Measurements from ENCODE around the gene AP2M1. TPM values are rescaled to one million over a fixed set of nuclear protein-coding genes. Genes with fewer than 3 reads are reported as not detected.

AP2M1 gene
- polyA plus RNA-seq, 3 donors: 329 to 372 (median 369) TPM

DNA sequence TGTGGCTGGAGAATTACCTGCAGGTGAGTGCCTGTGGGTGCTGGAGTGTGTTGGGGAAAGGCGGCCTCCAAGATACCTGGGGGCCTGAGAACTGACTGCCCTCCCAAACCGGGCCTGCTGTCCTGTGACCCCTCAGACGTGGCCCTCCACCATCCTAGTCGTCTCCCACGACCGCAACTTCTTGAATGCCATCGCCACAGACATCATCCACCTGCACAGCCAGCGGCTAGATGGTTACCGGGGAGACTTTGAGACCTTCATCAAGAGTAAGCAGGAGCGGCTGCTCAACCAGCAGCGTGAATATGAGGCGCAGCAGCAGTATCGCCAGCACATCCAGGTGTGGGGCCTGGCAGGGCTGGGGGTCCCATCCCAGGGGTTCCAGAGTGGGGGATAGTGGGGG lies 14.8 kb downstream of the AP2M1 start:
- no peak for DNase-seq (ENCODE audit: extremely low read depth in 1 of 11, low read depth in 9 of 11, low spot score in 4 of 11)

DNA sequence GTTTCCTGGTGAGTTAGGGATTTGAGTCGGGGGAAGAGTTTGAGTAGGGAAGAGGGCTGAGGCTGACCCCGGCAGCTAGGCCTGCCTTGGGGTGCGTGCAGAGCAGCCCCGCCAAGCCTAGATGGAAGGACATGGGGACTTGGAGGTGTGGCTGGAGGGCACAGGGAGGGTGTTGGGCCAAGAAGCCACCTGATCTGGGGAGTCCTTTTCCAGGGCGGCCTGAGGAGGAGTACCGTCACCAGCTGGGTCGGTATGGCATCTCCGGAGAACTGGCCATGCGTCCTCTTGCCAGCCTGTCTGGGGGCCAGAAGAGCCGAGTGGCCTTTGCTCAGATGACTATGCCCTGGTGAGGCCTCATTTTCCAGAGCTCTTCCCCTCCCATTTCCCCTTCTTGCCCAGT lies 18.2 kb downstream of the AP2M1 start:
- no peak for DNase-seq (ENCODE audit: extremely low read depth in 1 of 11, low read depth in 9 of 11, low spot score in 4 of 11)

DNA sequence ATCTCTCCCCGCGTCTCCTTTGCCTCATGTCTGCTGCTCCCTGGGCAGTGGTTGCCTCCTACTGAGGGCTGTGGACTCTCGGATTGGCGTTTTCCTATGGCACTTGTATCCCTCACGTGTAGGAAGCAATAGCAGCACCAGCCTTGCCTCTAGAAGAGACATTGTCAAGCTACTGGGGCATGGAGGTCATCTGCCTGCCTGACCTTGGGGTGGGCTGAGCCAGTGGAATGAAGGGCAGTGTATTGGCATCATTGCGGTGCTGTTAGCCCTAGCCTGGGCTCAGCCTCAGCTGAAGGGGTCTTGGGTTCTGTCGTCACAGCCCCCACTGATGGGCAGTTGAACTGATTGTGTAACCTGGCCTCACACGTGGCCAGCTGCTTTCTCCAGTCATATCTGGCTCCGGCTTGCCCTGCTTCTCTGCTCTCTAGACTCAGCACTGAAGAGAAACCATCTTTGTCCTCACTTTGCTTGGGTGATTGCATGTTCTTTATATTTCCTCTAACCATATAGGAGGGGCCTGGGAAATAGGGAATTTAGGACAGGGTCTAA lies 19.4 kb downstream of the AP2M1 start:
- no peak for DNase-seq (ENCODE audit: extremely low read depth in 1 of 11, low read depth in 9 of 11, low spot score in 4 of 11)

DNA sequence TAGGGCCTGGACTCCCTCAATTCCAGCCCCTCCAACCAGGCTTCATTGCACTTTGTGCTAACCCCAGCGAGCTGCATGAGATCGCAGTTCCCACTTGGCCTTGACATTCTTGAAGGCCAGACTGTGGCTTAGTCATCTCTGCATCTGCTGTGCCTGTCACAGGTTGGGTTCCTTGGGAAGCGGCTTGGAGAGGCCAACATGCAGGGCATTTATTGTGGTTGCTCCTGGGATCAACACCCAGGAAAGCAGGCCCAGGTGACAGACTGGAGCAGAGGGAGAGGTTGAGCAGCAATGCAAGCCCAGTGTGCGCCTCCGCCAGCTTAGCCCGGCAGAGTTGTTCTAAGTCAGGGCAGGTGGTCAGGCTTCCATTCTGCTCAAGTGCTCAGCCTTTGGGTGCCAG lies 21.9 kb downstream of the AP2M1 start:
- no peak for DNase-seq (ENCODE audit: extremely low read depth in 1 of 11, low read depth in 9 of 11, low spot score in 4 of 11)

DNA sequence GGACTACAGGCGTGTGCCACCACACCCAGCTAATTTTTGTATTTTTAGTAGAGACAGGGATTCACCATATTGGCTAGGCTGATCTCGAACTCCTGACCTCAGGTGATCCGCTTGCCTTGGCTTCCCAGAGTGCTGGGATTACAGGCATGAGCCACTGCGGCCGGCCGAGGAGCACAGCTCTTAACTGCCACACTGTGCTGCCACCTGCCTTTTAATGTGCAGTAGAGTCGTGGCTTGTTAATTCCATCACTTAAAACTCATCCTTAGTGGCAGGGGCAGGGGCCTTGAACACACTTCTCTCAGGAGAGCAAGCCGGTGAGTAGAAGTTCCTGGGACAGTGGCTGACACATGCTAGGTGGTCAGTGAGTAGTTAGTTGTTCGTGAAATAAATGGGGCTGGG lies 23.9 kb downstream of the AP2M1 start:
- DNase-seq (ENCODE audit: extremely low read depth in 1 of 11, low read depth in 9 of 11, low spot score in 4 of 11): no peak

DNA sequence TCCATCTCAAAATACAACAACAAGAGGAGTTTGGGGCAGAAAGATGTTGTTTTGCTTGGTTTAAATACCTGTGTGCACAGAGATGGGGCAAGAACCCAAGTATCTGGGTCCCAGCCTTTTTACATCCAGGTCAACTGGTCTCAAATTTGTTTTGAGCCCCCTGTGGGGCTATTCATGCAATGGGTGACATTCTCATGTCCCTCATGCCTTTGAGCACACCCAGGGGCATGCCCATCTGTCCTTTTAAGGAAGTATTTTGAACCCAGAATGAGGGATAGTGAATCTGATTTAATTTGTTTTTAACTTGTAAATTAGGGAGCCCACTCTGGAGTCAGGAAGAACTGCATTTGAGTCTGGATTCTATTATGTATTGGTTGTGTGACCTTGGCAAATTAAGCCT lies 26.2 kb downstream of the AP2M1 start:
- no peak for DNase-seq (ENCODE audit: extremely low read depth in 1 of 11, low read depth in 9 of 11, low spot score in 4 of 11)

DNA sequence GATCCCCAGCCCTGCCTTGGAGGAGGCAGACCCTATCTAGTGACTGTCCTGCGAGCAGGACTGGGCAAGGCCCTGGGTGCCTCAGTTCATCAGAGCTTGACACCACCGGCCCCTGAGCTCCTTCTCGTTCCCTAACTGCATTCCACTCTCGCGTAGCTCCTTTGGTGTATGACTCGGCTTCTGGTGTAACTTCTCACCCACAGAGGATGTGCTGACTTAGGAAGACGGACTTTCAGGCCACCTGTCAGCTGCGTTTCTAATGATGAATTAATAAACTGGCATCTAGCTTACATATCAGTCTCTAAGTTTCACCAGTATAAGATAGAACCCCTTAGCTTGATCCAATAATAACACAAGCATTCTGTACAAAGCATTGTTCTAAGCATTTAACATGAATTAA lies 28.9 kb downstream of the AP2M1 start:
- DNase-seq (ENCODE audit: extremely low read depth in 1 of 11, low read depth in 9 of 11, low spot score in 4 of 11): no peak

DNA sequence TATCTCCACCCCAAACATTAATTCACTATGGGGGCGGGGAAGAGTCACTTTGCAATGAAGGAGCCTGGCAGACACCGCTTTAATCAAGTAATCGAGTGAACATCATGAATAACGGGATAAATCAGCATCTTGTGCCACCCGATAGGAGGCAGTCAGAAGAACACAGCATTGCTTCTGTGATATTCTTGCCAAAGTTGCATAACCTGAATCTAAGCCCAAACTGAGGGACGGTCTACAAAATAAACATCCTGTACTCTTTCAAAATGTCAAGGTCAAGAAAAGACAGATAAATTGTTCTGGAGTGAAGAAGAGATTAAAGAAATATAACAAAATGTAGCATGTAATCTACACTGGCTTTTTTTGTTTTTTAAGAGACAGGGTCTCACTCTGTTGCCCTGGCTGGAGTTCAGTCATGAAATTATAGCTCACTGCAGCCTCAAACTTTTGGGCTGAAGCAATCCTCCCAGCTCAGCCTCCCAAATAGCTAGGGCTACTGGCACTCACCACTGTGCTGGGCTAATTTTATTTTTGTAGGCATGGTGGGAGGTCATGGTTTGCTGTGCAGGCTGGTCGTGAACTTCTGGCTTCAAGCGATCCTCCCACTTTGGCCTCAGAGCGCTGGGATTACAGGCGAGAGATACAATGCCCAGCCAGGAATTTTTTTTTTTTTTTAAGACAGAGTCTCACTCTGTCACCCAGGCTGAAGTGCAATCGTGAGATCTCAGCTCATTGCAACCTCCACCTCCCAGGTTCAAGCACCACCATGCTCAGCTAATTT lies 34.7 kb downstream of the AP2M1 start:
- DNase-seq (ENCODE audit: extremely low read depth in 1 of 11, low read depth in 9 of 11, low spot score in 4 of 11): no peak

DNA sequence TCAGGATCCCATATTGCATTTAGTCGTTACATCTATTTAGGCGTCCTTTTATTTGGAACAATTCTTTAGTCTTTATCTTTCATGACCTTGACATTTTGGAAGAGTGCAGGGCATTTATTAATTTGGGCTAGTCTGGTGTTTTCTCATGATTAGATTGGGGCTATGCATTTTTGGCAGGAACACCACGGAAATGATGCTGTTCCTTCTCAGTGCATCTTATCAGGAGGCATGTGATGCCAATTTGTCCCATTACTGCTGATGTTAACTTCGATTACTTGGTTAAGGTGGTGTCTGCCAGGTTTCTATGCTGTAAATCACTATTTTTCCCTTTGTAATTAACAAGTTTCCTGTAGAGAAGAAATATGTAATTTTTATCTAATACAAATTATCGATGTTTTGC lies 36.6 kb downstream of the AP2M1 start:
- DNase-seq (ENCODE audit: extremely low read depth in 1 of 11, low read depth in 9 of 11, low spot score in 4 of 11): no peak

DNA sequence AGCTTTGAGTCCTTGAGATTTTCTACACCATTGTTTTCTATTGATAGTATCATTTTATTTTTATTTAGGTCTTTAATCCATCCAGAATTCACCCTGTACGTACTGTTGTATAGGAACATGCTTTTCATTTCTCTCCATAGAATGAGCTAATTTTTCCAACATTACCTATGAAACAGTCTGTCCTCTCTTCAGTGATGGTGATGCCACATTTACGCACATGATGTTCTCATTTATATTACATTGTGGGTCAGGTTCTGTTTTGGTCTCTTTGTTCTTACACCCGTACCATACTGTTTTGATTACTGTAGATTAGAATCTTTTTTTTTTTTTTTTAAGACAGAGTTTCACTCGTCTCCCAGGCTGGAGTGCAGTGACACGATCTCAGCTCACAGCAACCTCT lies 37.1 kb downstream of the AP2M1 start:
- DNase-seq (ENCODE audit: extremely low read depth in 1 of 11, low read depth in 9 of 11, low spot score in 4 of 11): no peak

DNA sequence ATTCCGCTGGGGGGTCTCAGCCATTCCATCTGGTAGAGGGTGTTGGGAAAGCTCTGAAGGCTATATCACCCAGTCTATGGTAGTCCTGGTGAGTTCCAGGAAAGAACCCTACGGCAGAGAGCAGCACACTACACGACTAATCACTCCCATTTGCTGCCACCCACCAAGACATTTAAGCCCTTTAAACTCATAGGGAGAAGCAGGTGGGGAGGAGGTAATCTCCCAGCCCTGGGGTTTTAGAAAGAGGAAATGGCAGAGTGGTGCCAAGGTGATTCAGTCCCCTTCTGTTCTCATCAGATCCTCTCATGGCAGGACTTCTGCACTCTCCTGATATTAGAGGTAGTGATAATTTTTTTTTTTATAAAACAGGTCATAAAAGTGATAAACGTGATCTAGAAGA lies 44.2 kb downstream of the AP2M1 start:
- no peak for DNase-seq (ENCODE audit: extremely low read depth in 1 of 11, low read depth in 9 of 11, low spot score in 4 of 11)

DNA sequence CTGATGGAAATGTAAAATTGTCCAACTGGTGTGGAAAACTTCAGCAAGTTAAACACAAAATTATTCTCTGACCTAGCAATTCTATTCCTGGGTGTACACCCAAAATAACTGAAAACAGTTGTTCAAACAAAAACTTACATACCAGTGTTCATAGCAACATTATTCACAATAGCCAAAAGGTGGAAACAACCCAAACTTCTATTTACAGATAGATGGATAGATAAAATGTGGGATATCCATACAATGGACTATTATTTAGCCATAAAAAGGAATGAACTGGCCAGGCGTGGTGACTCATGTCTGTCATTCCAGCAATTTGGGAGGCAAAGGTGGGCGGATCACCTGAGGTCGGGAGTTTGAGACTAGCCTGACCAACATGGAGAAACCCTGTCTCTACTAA lies 47.9 kb downstream of the AP2M1 start:
- DNase-seq (ENCODE audit: extremely low read depth in 1 of 11, low read depth in 9 of 11, low spot score in 4 of 11): no peak

DNA sequence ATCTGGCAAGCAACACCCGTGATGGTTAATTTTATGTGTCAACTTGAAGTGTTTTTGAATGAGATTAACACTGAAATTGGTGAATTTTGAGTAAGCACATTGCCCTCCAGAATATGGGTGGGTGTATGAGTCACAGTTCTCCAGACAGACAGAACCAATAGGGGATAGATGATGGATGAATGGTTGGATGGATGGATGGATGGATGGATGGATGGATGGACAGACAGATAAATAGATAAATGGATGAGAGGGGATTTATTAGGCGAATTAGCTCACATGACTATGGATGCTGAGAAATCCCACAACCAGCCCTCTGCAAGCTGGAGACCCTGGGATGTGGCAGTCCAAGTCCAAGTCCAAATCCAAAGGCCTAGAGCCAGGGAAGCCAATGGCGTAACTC lies 49.3 kb downstream of the AP2M1 start:
- DNase-seq (ENCODE audit: extremely low read depth in 1 of 11, low read depth in 9 of 11, low spot score in 4 of 11): no peak

DNA sequence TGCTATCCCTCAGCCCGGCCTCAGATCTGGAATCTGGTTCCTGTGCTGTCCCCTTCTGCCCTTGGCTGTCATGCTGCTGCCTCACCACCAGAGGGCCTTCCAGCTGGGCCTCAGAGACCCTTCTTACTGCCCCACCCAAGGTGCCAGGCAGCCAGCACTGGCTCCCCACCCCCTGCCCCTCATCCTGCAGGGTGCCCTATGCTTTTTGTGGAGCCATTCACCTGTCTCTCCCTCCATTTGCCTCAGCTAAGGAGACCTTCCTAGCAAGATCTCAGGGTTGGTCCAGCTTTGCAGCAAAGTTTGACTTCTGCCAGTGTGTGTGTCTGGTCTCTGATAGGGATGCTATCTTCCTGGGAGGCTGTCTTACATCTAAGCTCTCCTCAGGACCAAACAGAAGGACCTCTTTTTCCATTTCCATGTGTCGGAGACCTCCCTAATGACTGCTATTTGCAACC lies 52.9 kb downstream of the AP2M1 start:
- no peak for DNase-seq (ENCODE audit: extremely low read depth in 1 of 11, low read depth in 9 of 11, low spot score in 4 of 11)

DNA sequence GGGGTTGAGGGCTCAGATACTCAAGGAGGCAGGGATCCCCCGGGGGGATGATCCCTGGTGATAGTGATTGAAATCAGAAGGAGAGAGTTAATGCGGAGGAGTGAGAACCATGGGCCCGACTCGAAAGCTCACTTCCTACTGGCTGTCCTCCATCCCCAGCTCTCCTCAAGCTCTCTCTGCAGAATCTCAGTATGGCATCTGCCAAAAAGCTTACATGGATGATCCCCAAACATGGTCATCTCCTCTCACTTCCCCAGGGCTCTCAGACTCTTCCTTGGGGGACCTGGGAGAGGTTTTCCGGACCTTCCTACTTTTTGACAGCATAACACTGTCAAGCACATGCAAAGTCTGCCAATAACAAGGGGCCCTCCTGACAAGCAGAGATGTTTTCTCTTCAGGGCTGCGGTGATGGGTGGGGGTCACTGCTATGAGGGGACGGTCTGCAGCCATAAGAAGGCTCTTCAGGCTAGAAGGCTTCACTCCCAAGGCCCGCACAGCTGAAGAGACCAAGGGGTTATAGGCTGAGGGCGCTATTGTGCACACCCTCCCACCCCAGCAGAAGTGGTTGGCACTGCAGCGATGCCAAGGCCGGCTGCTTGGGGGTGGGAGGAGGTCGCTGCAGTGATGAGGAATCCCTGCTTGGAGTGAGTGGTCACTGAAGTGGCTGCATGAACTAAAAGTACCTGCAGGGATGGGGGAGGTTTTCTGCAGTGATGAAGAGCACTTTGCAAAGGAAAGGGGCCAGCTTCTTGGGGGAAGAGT lies 53.9 kb downstream of the AP2M1 start:
- DNase-seq (ENCODE audit: extremely low read depth in 1 of 11, low read depth in 9 of 11, low spot score in 4 of 11): no peak

DNA sequence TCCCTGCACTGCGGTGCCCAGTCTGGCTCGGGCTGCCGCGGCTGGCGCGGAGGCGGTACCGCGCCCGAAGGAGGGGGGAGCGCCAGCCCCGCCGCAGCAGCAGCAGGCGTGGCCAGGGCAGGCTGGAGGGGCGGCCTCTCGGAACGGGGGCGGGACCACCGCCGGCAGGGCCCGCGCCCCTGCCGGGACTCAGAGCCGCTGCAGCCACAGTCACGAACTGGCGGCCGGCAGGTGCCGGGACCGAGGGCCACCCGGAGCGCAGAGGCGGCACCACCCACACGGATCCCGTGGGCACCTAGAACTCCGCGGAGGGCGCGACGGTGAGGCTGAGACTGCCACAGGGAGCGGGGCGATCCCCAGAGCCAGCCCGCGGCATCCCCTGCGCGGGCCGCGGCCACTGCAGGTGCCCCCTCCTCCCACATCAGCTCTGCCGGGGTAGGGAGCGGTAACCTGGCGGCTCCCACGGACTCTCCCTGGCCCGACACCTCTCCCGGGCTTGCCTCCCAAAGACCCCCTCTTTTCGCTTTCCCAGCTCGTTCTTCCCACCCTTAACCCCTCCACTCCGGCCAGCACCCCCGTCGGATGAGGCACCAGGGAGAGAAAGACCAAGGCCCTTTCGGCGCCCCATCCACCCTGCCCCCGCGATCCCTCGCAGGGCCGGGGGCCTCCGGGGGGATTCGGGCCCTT lies 54.9 kb downstream of the AP2M1 start, which contains the start of gene VWA5B2:
Gene VWA5B2, plus strand, starts transcription at position 192 of the 687 bp plus-strand sequence. CDS start 944 bp downstream, outside the sequence.
- DNase-seq (ENCODE audit: extremely low read depth in 1 of 11, low read depth in 9 of 11, low spot score in 4 of 11): peak in 2 of 11 donors; percentile 39 to 44

DNA sequence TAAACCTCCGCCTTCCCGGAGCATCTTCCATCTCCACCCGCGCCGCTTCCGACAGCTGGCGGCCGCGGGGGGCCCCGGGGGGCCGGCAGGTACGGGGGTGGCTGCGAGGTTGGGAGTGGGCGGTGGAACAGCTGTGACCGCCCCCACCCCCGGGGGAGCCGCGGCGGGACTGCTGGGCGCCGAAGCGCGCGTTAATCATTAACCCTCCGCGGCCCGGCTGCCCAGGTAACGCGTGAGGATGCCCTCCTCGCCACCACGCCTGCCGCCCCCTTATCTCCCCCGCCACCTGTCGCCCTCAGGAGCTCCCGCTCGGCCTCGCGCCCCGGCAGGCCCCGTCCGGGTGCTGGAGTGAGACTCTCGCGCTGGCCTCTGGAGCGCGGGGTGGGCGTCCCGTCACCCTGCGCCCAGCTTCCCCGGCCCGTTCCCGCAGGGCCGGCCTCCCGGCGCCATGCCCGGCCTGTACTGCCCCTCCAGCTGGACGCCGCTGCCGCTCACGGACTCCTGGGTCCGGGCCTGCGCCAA lies 55.5 kb downstream of the AP2M1 start:
- no peak for DNase-seq (ENCODE audit: extremely low read depth in 1 of 11, low read depth in 9 of 11, low spot score in 4 of 11)

DNA sequence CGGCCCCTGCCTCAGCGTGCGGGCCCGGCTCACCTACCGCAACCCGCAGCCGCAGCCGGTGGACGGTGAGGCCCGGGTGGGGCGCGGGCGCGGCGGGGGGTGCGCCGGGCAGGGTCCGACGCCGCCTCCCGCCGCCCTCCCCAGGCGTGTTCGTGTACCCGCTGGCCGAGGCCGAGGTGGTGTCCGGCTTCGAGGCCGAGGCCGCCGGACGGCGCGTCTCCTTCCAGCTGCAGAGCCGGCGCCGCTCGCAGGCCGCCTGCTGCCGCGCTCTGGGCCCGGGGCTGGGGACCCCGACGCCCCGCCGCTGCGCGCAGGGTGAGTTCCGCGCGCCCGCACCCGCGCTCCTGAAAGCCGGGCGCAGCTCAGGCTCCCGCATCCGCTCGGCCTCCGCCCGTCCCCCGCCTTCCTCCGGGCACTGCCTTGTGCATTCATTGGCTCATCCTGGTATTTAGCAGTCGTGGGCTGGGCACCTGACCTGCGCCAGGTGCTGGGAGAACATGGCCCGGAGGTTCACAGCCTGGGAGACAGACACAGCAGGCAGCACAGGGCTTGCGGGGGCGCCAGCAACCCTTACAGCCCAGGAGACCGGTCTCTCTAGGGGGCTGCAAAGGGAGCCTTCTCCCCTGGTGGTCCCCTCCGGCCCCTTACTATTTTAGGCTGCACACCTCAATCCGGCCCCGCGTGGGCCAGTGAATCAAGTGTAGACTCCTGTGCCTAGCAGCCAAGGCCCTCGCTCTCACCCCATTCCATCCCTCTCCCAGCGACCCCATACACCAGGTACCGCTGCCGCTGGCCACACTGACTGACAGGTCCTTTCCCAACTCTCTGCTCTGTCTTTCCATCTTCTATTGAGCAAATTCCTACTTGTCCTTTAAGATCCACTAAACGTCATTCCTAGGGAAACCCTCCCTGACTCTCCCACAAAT lies 56.2 kb downstream of the AP2M1 start:
- no peak for DNase-seq (ENCODE audit: extremely low read depth in 1 of 11, low read depth in 9 of 11, low spot score in 4 of 11)

Data from renal cortex interstitium (tissue), 11 donors.